Activated CD8-positive, alpha-beta memory T cell treated with anti-CD3 and anti-CD28 coated beads for 48 hours (primary cell): ENCODE data around the gene PDE6B.
"Not testable (repeated sequence)": the region's sequence is repeated elsewhere in the genome, so short reads cannot be mapped to it uniquely, and the experiment has no call there.

Experiments
- DNase-seq, 3 experiments: peaks; one replicate each; pipeline ENCODE4 v3.0.0-alpha.2; 2020; ENCODE audit warnings: low read depth in 2 of 3, low spot score in 2 of 3

The PDE6B gene

GRCh38 chr4:669806-670559 is 44.6 kb downstream of the PDE6B start:
- not testable (repeated sequence) for DNase-seq

- DNase-seq, result no peak
These were observed 46.4 kb downstream of the PDE6B start for GRCh38 chr4:671769-672168.

GRCh38 chr4:673349-674091 is 48.1 kb downstream of the PDE6B start:
- DNase-seq, result no peak

GRCh38 chr4:674172-675035 is 49.0 kb downstream of the PDE6B start, which contains the start of the genes ATP5ME and MYL5:
Gene ATP5ME, minus strand, starts transcription at chr4:674276. Its CDS starts 29 bp downstream, at chr4:674247.
Gene MYL5, plus strand, starts transcription at chr4:674542. Its CDS starts 3,485 bp downstream, at chr4:678027.
- DNase-seq, result peak; percentile 94 to 98 (median 96)

GRCh38 chr4:675036-675882 is 49.9 kb downstream of the PDE6B start:
- no peak for DNase-seq

- no peak for DNase-seq
These were observed 50.9 kb downstream of the PDE6B start for GRCh38 chr4:675980-676870.

GRCh38 chr4:676871-677235 is 51.5 kb downstream of the PDE6B start:
- no peak for DNase-seq

GRCh38 chr4:677431-678293 is 52.3 kb downstream of the PDE6B start:
- no peak for DNase-seq

- DNase-seq, result no peak
These were observed 53.1 kb downstream of the PDE6B start for GRCh38 chr4:678331-679103.

- DNase-seq, result no peak
These were observed 53.7 kb downstream of the PDE6B start for GRCh38 chr4:679104-679481.

- no peak for DNase-seq
These were observed 54.3 kb downstream of the PDE6B start for GRCh38 chr4:679629-680028.

- no peak for DNase-seq
These were observed 54.7 kb downstream of the PDE6B start for GRCh38 chr4:680091-680490.

- DNase-seq, result no peak
These were observed 55.2 kb downstream of the PDE6B start for GRCh38 chr4:680551-680927.

GRCh38 chr4:680928-681645 is 55.7 kb downstream of the PDE6B start:
- DNase-seq, result peak in 1 of 3 experiments; percentile 38

- DNase-seq, result no peak
These were observed 56.5 kb downstream of the PDE6B start for GRCh38 chr4:681736-682451.

GRCh38 chr4:682490-683172 is 57.3 kb downstream of the PDE6B start:
- DNase-seq, result no peak
